Activated T-cell treated with anti-CD3 and anti-CD28 coated beads for 24 hours (primary cell): ENCODE measurements around the gene HERPUD1.
"Not testable (repeated sequence)": the region's sequence is repeated elsewhere in the genome, so short reads cannot be mapped to it uniquely, and the experiment has no call there.

Experiments used
- DNase-seq: peaks from one replicate; pipeline ENCODE4 v3.0.0-alpha.2; 2020; ENCODE audit warnings: low read depth

The HERPUD1 gene

GRCh38 chr16:56960681-56961281, 28.8 kb downstream of the HERPUD1 start:
- DNase-seq = no peak

- no peak for DNase-seq
Observed at GRCh38 chr16:56961386-56961785, 29.4 kb downstream of the HERPUD1 start.

GRCh38 chr16:56961851-56962281, 29.9 kb downstream of the HERPUD1 start, which contains the start of gene CETP:
Gene CETP (plus strand): TSS chr16:56961950. CDS start chr16:56961980, 30 bp downstream.
- no peak for DNase-seq

- DNase-seq = peak; percentile 89
Observed at GRCh38 chr16:56964243-56965148, 32.6 kb downstream of the HERPUD1 start.

GRCh38 chr16:56965149-56966092, 33.5 kb downstream of the HERPUD1 start:
- no peak for DNase-seq

- no peak for DNase-seq
Observed at GRCh38 chr16:56966093-56966475, 34.1 kb downstream of the HERPUD1 start.

GRCh38 chr16:56967733-56968132, 35.8 kb downstream of the HERPUD1 start:
- no peak for DNase-seq

- DNase-seq = no peak
Observed at GRCh38 chr16:56969769-56970168, 37.8 kb downstream of the HERPUD1 start.

GRCh38 chr16:56970934-56971767, 39.2 kb downstream of the HERPUD1 start:
- DNase-seq = no peak

GRCh38 chr16:56971768-56972043, 39.8 kb downstream of the HERPUD1 start:
- DNase-seq = no peak

- DNase-seq = no peak
Observed at GRCh38 chr16:56972403-56973293, 40.7 kb downstream of the HERPUD1 start.

- no peak for DNase-seq
Observed at GRCh38 chr16:56973294-56973689, 41.4 kb downstream of the HERPUD1 start.

GRCh38 chr16:56973899-56974298, 42.0 kb downstream of the HERPUD1 start:
- not testable (repeated sequence) for DNase-seq

- no peak for DNase-seq
Observed at GRCh38 chr16:56974549-56975300, 42.8 kb downstream of the HERPUD1 start.

GRCh38 chr16:56975714-56976113, 43.8 kb downstream of the HERPUD1 start:
- DNase-seq = no peak

GRCh38 chr16:56977216-56977615, 45.3 kb downstream of the HERPUD1 start:
- DNase-seq = no peak

GRCh38 chr16:56977823-56978430, 46.0 kb downstream of the HERPUD1 start:
- DNase-seq = no peak

- no peak for DNase-seq
Observed at GRCh38 chr16:56980201-56980535, 48.2 kb downstream of the HERPUD1 start.
